B cell (primary cell): Measurements from ENCODE around the gene DPM1. TPM values are rescaled to one million over a fixed set of nuclear protein-coding genes. Genes with fewer than 3 reads are reported as not detected.
A peak's percentile ranks its signal among the peaks of the same experiment; 100 is the strongest.

Experiments
- ATAC-seq: fragments of 200-7000 bp; cut with Tn5 transposase; one replicate; pipeline ENCODE4 v1.10.0; 2021; ENCODE audit warnings: low read depth, mild to moderate bottlenecking, moderate number of reproducible peaks, moderate library complexity
- CTCF ChIA-PET: fragments of 350-600 bp; sonication (Branson Sonifier 250); formaldehyde crosslinking; loops from one replicate; lab custom pipeline; 2021; ENCODE audit warnings: antibody characterized with exemption, inconsistent platforms; lab: Charles Lee
- POLR2A ChIA-PET: fragments of 350-600 bp; sonication (Branson Sonifier 250); formaldehyde crosslinking; loops from one replicate; lab custom pipeline; 2021; ENCODE audit warnings: antibody characterized with exemption; lab: Charles Lee
- DNase-seq: peaks from one replicate; pipeline ENCODE4 v3.0.0; 2013
- H2AFZ ChIP-seq: 2 replicates; pipeline ENCODE4 v1.6.1; 2012; ENCODE audit warnings: mild to moderate bottlenecking, low read depth, low read length; ENCODE audit not compliant: insufficient read depth, poor library complexity, severe bottlenecking
- H3K27ac ChIP-seq, 2 donors: 1 replicate in 1 of 2; 2 replicates in 1 of 2; pipeline ENCODE4 v1.5.1; 2012 to 2013; ENCODE audit warnings: low read length in 2 of 2, mild to moderate bottlenecking in 2 of 2, moderate library complexity in 1 of 2
- H3K27me3 ChIP-seq, 4 experiments: fragments of 200-600 bp in 1 of 4; sonication (generic) in 1 of 4; replicated peaks in 1 of 4; 1 replicate in 2 of 4; 2 replicates in 2 of 4; pipeline versions ENCODE4 v1.6.1 to v1.7.0; 2013 to 2016; ENCODE audit warnings: low read length in 3 of 4, mild to moderate bottlenecking in 2 of 4, mixed read lengths in 1 of 4, moderate library complexity in 1 of 4; ENCODE audit not compliant: insufficient read depth in 4 of 4, control insufficient read depth in 3 of 4; ENCODE audit errors: control extremely low read depth in 1 of 4
- H3K36me3 ChIP-seq, 2 experiments: replicated peaks in 1 of 2; 1 replicate in 1 of 2; 2 replicates in 1 of 2; pipeline versions ENCODE4 v1.6.1 to v1.7.1; 2013; ENCODE audit warnings: low read length in 1 of 2; ENCODE audit not compliant: insufficient read depth in 2 of 2, control insufficient read depth in 1 of 2; ENCODE audit errors: control extremely low read depth in 1 of 2, extremely low read depth in 1 of 2
- H3K4me1 ChIP-seq, 2 donors: fragments of 200-600 bp in 1 of 2; sonication (generic) in 1 of 2; 1 replicate in 1 of 2; 2 replicates in 1 of 2; pipeline versions ENCODE4 v1.5.1 to v1.6.1; 2013 to 2017; ENCODE audit warnings: low read length in 2 of 2; ENCODE audit not compliant: control insufficient read depth in 2 of 2, insufficient read depth in 2 of 2
- H3K4me2 ChIP-seq: replicated peaks from 2 replicates; pipeline ENCODE3; 2012; ENCODE audit warnings: mild to moderate bottlenecking, low read depth, low read length; ENCODE audit not compliant: poor library complexity, severe bottlenecking
- H3K4me3 ChIP-seq, 5 experiments: fragments of 200-600 bp in 1 of 5; sonication (generic) in 1 of 5; 1 replicate in 3 of 5; 2 replicates in 2 of 5; pipeline versions ENCODE4 v1.5.1 to v1.7.0; 2011 to 2016; ENCODE audit warnings: low read length in 4 of 5, mild to moderate bottlenecking in 4 of 5, low read depth in 2 of 5, control low read depth in 1 of 5, moderate library complexity in 1 of 5; ENCODE audit not compliant: insufficient read depth in 1 of 5; ENCODE audit errors: control extremely low read depth in 1 of 5, extremely low read depth in 1 of 5
- H3K79me2 ChIP-seq: fragments of 200-600 bp; sonication (generic); one replicate; pipeline ENCODE4 v1.6.0; 2016; ENCODE audit warnings: low read length; ENCODE audit not compliant: control insufficient read depth, insufficient read depth
- H3K9ac ChIP-seq: fragments of 200-600 bp; sonication (generic); 2 replicates; pipeline ENCODE4 v1.6.1; 2017; ENCODE audit warnings: mild to moderate bottlenecking, low read length, moderate library complexity
- H3K9me3 ChIP-seq, 3 donors: one replicate each; pipeline versions ENCODE4 v1.6.1 to v1.7.1; 2013; ENCODE audit warnings: low read length in 2 of 3; ENCODE audit not compliant: control insufficient read depth in 2 of 3, insufficient read depth in 1 of 3; ENCODE audit errors: control extremely low read depth in 1 of 3
- H4K20me1 ChIP-seq: 2 replicates; pipeline ENCODE4 v1.6.0; 2012; ENCODE audit warnings: mild to moderate bottlenecking, low read length; ENCODE audit not compliant: insufficient read depth, control insufficient read depth, poor library complexity, severe bottlenecking
- H3K27ac Mint-ChIP-seq: one replicate; pipeline ENCODE4 v1.8.0; 2021; ENCODE audit warnings: mixed read lengths
- H3K27me3 Mint-ChIP-seq: one replicate; pipeline ENCODE4 v1.8.0; 2021; ENCODE audit warnings: mixed read lengths
- H3K4me1 Mint-ChIP-seq: one replicate; pipeline ENCODE4 v1.8.0; 2021; ENCODE audit warnings: mixed read lengths
- H3K4me3 Mint-ChIP-seq: one replicate; pipeline ENCODE4 v1.8.0; 2021; ENCODE audit warnings: mixed read lengths
- H3K9me3 Mint-ChIP-seq: one replicate; pipeline ENCODE4 v1.8.0; 2022; ENCODE audit warnings: mixed read lengths; ENCODE audit not compliant: insufficient read depth
- CTCF ChIP-seq: fragments of 200-600 bp; IDR thresholded peaks from one replicate; pipeline ENCODE4 v1.8.0; 2022; ENCODE audit warnings: antibody characterized with exemption, mild to moderate bottlenecking
- EZH2 ChIP-seq: IDR thresholded peaks from 2 replicates; pipeline ENCODE4 v1.6.1; 2012; ENCODE audit warnings: borderline replicate concordance, low read depth, mild to moderate bottlenecking, moderate library complexity, low read length; ENCODE audit not compliant: insufficient read depth, poor library complexity, severe bottlenecking
- WGBS: methylation state at CpG from one replicate; pipeline ENCODE4 v1.1.5; 2013; ENCODE audit warnings: missing lambda C conversion rate; ENCODE audit not compliant: insufficient coverage; 5-methylcytosine and 5-hydroxymethylcytosine counted together
- intact Hi-C: fragments of 100-400 bp; cut with micrococcal nuclease; formaldehyde crosslinking; loops from one replicate; pipeline ENCODE4 v1.10.0; 2022
- polyA plus RNA-seq: library from polyadenylated mRNA; depleted of rRNA; stranded (reverse); fragments of >200 nt; gene quantifications from 2 replicates; pipeline ENCODE4 v1.2.3, GENCODE V29; 2012
- total RNA-seq, 2 donors: library from RNA; stranded (reverse); fragments of 120-200 nt in 1 of 2; gene quantifications; 1 replicate in 1 of 2; 2 replicates in 1 of 2; pipeline versions ENCODE4 v1.2.3 to v1.2.4, GENCODE V29; 2013 to 2022

The DPM1 gene
- total and polyA plus RNA-seq, 2 donors (not counting 1 experiment from before 2014, with no cell fraction given) = 13.4 to 35.2 TPM

DNA sequence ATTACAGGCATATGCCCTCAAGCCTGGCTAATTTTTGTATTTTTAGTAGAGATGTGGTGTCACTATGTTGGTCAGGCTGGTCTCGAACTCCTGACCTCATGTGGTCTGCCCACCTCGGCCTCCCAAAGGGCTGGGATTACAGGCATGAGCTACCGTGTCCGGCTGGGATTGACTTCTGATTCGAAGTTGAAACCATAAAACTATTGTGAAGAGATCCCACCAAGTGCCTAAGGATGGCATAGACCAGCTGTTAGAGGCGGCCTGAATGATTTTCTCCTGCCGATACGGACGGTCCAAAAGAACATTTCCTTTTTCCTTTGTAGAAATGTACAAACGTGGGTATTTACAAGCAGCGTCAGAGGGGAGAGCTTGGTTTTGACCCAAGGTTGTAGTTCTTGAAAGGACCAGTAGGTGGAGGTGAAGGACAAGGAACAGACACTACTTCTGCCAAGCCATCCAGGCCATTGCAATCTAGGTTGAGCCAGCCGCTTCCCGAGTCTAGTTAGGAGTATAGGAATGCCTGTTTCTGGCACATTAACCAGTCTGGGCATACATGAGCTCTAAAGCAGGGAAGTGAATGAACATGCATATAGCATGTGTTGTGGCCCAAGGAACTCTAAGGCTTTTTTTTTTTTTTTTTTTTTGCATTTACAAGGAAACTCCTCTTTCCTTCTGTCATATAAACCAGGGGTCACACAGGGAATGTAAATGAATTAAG, 29.3 kb upstream of the DPM1 start:
- Mint-ChIP-seq H3K9me3 (no peaks in the 10 kb centered on the region), H3K4me3 (no peak overlapping the region), H3K4me1 (peaks cover 11% of the 10 kb centered on the region), H3K27ac (peak overlapping the region; percentile 11), H3K27me3 (peaks cover 23% of the 10 kb centered on the region)
- Histone ChIP-seq H2AFZ (no peak overlapping the region), H3K4me1 (peaks cover 9 to 10% of the 10 kb centered on the region in 2 donors), H3K9ac (no peak overlapping the region), H3K4me2 (no peak overlapping the region), H3K9me3 (peaks cover 0 to 4% (median 0%) of the 10 kb centered on the region in 3 donors), H3K4me3 (no peak overlapping the region), H3K79me2 (no peaks in the 10 kb centered on the region), H3K36me3 (no peaks in the 10 kb centered on the region), H3K27ac (no peak overlapping the region), H4K20me1 (no peaks in the 10 kb centered on the region), H3K27me3 (peaks cover 0 to 15% (median 4%) of the 10 kb centered on the region in 4 experiments)
- ChIA-PET CTCF (interaction anchor here (0.5 to 14.9 kb wide), 52 partner anchors 9 to 1391 kb away, joined by 3 to 314 read pairs (median 4); partner anchors contain the start of gene BCAS4), POLR2A (interaction anchor here (0.6 to 0.7 kb wide), 3 partner anchors 553 to 1325 kb away, joined by 4 to 8 read pairs (median 4); no protein-coding TSS in a partner anchor)
- ATAC-seq (peak; percentile 99), DNase-seq (peak; percentile 86)
- intact Hi-C loops = loop anchor here (1.0 to 10.0 kb wide), 5 partner anchors 319 to 1097 kb away; no protein-coding TSS in a partner anchor
- TF ChIP-seq EZH2 = no peak
- peak; percentile 87 for TF ChIP-seq CTCF
- WGBS = 26% methylated on average over 12 of the region's 13 CpGs

DNA sequence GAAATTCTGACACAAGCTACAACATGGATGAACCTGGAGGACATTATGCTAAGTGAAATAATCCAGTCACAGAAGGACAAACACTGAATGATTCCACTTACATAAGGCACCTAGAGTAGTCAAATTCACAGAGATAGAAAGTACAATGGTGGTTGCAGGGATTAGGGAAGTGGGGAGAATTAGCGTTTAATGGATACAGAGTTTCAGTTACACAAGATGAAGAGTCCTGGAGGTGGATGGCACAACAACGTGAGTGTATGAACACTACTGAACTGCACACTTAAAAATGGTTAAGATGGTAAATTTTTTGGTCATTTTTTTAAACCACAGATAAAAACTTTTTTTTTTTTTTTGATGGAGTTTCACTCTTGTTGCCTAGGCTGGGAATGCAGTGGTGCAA, 25.0 kb upstream of the DPM1 start:
- Histone ChIP-seq H3K4me2 (no peak overlapping the region), H3K36me3 (no peaks in the 10 kb centered on the region), H3K9ac (no peak overlapping the region), H3K4me1 (peaks cover 0 to 4% of the 10 kb centered on the region in 2 donors), H3K9me3 (no peaks in the 10 kb centered on the region), H3K27me3 (peaks cover 0 to 29% (median 6%) of the 10 kb centered on the region in 4 experiments), H3K4me3 (no peak overlapping the region), H4K20me1 (no peaks in the 10 kb centered on the region), H3K79me2 (no peaks in the 10 kb centered on the region), H3K27ac (no peak overlapping the region), H2AFZ (no peak overlapping the region)
- ChIA-PET POLR2A (no interaction called here), CTCF (interaction anchor here (0.8 to 14.9 kb wide), 7 partner anchors 9 to 640 kb away, joined by 3 to 314 read pairs (median 3); partner anchors contain the start of genes BCAS4, DPM1 and MOCS3)
- H3K4me1 Mint-ChIP-seq = peaks cover 5% of the 10 kb centered on the region
- no peak overlapping the region for H3K4me3 Mint-ChIP-seq
- no peak overlapping the region for H3K27ac Mint-ChIP-seq
- intact Hi-C loops = loop anchor here (10.0 kb wide), 1 partner anchor 1101 kb away; no protein-coding TSS in a partner anchor
- no peaks in the 10 kb centered on the region for H3K9me3 Mint-ChIP-seq
- peaks cover 43% of the 10 kb centered on the region for H3K27me3 Mint-ChIP-seq
- no peak for DNase-seq
- ATAC-seq = no peak
- TF ChIP-seq EZH2 = no peak
- no peak for TF ChIP-seq CTCF
- 33% methylated on average over 1 of the region's 2 CpGs for WGBS
